SK-N-SH treated with all-trans-retinoic acid at 6 μM for 48 hours (cell line): ENCODE data around the gene BLOC1S4.

Source experiments
- ATAC-seq: fragments of 200-7000 bp; cut with Tn5 transposase; 3 replicates; pipeline ENCODE4 v1.9.1; 2020; ENCODE audit warnings: mild to moderate bottlenecking, moderate library complexity
- ARNTL ChIP-seq: fragments of 450-650 bp; formaldehyde crosslinking; IDR thresholded peaks from 2 replicates; pipeline ENCODE4 v1.5.0; 2020; ENCODE audit warnings: low read depth, mild to moderate bottlenecking, moderate library complexity, borderline replicate concordance
- BACH2 ChIP-seq: fragments of 250-450 bp; sonication (Bioruptor Pico); IDR thresholded peaks from 2 replicates; pipeline ENCODE4 v1.9.0; 2021; ENCODE audit warnings: mild to moderate bottlenecking, borderline replicate concordance
- CREB5 ChIP-seq: fragments of 250-450 bp; sonication (Bioruptor Pico); IDR thresholded peaks from 2 replicates; pipeline ENCODE4 v1.5.1; 2020; ENCODE audit warnings: low read depth, mild to moderate bottlenecking, moderate library complexity
- CSDC2 ChIP-seq: fragments of 250-450 bp; sonication (Bioruptor Pico); IDR thresholded peaks from 2 replicates; pipeline ENCODE4 v1.5.0; 2020; ENCODE audit warnings: mild to moderate bottlenecking, moderate library complexity
- CSRNP3 ChIP-seq: fragments of 250-450 bp; sonication (Bioruptor Pico); IDR thresholded peaks from 2 replicates; pipeline ENCODE4 v1.5.1; 2021; ENCODE audit warnings: mild to moderate bottlenecking, moderate library complexity
- ESRRG ChIP-seq: fragments of 250-450 bp; sonication (Bioruptor Pico); IDR thresholded peaks from 2 replicates; pipeline ENCODE4 v1.6.1; 2021; ENCODE audit warnings: mild to moderate bottlenecking
- GLIS3 ChIP-seq: fragments of 250-450 bp; sonication (Bioruptor Pico); IDR thresholded peaks from 2 replicates; pipeline ENCODE4 v1.5.0; 2020; ENCODE audit warnings: mild to moderate bottlenecking, moderate library complexity
- ISL1 ChIP-seq: fragments of 250-450 bp; sonication (Bioruptor Pico); IDR thresholded peaks from 2 replicates; pipeline ENCODE4 v2.1.2; 2022; ENCODE audit warnings: mild to moderate bottlenecking, moderate library complexity
- OSR1 ChIP-seq: fragments of 250-450 bp; sonication (Bioruptor Pico); IDR thresholded peaks from 2 replicates; pipeline ENCODE4 v1.8.0; 2022; ENCODE audit warnings: moderate library complexity, mild to moderate bottlenecking, inconsistent platforms
- PATZ1 ChIP-seq: fragments of 250-450 bp; sonication (Bioruptor Pico); IDR thresholded peaks from 2 replicates; pipeline ENCODE4 v1.8.0; 2020; ENCODE audit warnings: mild to moderate bottlenecking, moderate library complexity, borderline replicate concordance
- POU6F1 ChIP-seq: fragments of 250-450 bp; sonication (Bioruptor Pico); IDR thresholded peaks from 2 replicates; pipeline ENCODE4 v1.8.0; 2021; ENCODE audit warnings: low read depth, mild to moderate bottlenecking, moderate library complexity, borderline replicate concordance
- PPARA ChIP-seq: fragments of 250-450 bp; sonication (Bioruptor Pico); IDR thresholded peaks from 2 replicates; pipeline ENCODE4 v1.5.0; 2020; ENCODE audit warnings: mild to moderate bottlenecking, borderline replicate concordance
- RARB ChIP-seq: fragments of 250-450 bp; sonication (Bioruptor Pico); IDR thresholded peaks from 2 replicates; pipeline ENCODE4 v1.8.0; 2021; ENCODE audit warnings: mild to moderate bottlenecking, moderate library complexity
- SNAI2 ChIP-seq: fragments of 250-450 bp; sonication (Bioruptor Pico); IDR thresholded peaks from 2 replicates; pipeline ENCODE4 v1.5.0; 2020; ENCODE audit warnings: mild to moderate bottlenecking, moderate library complexity
- TCF4 ChIP-seq: fragments of 250-450 bp; sonication (Bioruptor Pico); IDR thresholded peaks from 2 replicates; pipeline ENCODE4 v1.8.0; 2021; ENCODE audit warnings: mild to moderate bottlenecking, moderate library complexity, borderline replicate concordance
- TOX ChIP-seq: fragments of 250-450 bp; sonication (Bioruptor Pico); IDR thresholded peaks from 2 replicates; pipeline ENCODE4 v1.8.0; 2021; ENCODE audit warnings: mild to moderate bottlenecking, moderate library complexity, borderline replicate concordance
- TSHZ2 ChIP-seq: fragments of 250-450 bp; sonication (Bioruptor Pico); IDR thresholded peaks from 2 replicates; pipeline ENCODE4 v1.5.0; 2020; ENCODE audit warnings: mild to moderate bottlenecking, moderate library complexity
- ZC3H10 ChIP-seq: fragments of 250-450 bp; sonication (Bioruptor Pico); IDR thresholded peaks from 2 replicates; pipeline ENCODE4 v1.5.1; 2021; ENCODE audit warnings: mild to moderate bottlenecking, moderate library complexity
- ZFP30 ChIP-seq: fragments of 450-650 bp; formaldehyde crosslinking; IDR thresholded peaks from 2 replicates; pipeline ENCODE4 v1.5.0; 2022; ENCODE audit warnings: mild to moderate bottlenecking, moderate library complexity
- ZNF565 ChIP-seq: fragments of 450-650 bp; formaldehyde crosslinking; conservative IDR thresholded peaks from 2 replicates; pipeline ENCODE4 v1.5.0; 2020; ENCODE audit warnings: low read depth, mild to moderate bottlenecking, moderate library complexity
- ZNF70 ChIP-seq: fragments of 450-650 bp; formaldehyde crosslinking; IDR thresholded peaks from 2 replicates; pipeline ENCODE4 v1.5.0; 2020; ENCODE audit warnings: mild to moderate bottlenecking, moderate library complexity
- ZNF8 ChIP-seq: fragments of 450-650 bp; formaldehyde crosslinking; IDR thresholded peaks from 2 replicates; pipeline ENCODE4 v1.5.0; 2020; ENCODE audit warnings: mild to moderate bottlenecking, moderate library complexity

Gene BLOC1S4

GRCh38 chr4:6681191-6681590, 34.8 kb upstream of the BLOC1S4 start:
- ATAC-seq, result no peak
- no peak for TF ChIP-seq OSR1 (CRISPR knock-in tag)
- no peak for TF ChIP-seq PPARA (CRISPR knock-in tag)
- TF ChIP-seq ESRRG (CRISPR knock-in tag), result no peak
- TF ChIP-seq ISL1 (CRISPR knock-in tag), result no peak
- TF ChIP-seq TSHZ2 (CRISPR knock-in tag), result no peak
- TF ChIP-seq CSDC2 (CRISPR knock-in tag), result no peak
- TF ChIP-seq GLIS3, result no peak
- no peak for TF ChIP-seq ZFP30
- no peak for TF ChIP-seq ZNF8 (CRISPR knock-in tag)
- no peak for TF ChIP-seq ZNF565 (CRISPR knock-in tag)
- TF ChIP-seq TCF4 (CRISPR knock-in tag), result no peak
- TF ChIP-seq RARB, result no peak
- no peak for TF ChIP-seq SNAI2 (CRISPR knock-in tag)
- no peak for TF ChIP-seq ARNTL
- TF ChIP-seq ZNF70 (CRISPR knock-in tag), result no peak
- TF ChIP-seq POU6F1 (CRISPR knock-in tag), result no peak
- TF ChIP-seq BACH2, result no peak
- TF ChIP-seq ZC3H10 (CRISPR knock-in tag), result no peak
- no peak for TF ChIP-seq PATZ1
- TF ChIP-seq TOX, result no peak
- TF ChIP-seq, all 23 proteins: peak for 0

- TF ChIP-seq BACH2 (no peak), ZNF565 (CRISPR knock-in tag) (no peak), TSHZ2 (CRISPR knock-in tag) (no peak), ZFP30 (no peak), ESRRG (CRISPR knock-in tag) (no peak), GLIS3 (no peak), POU6F1 (CRISPR knock-in tag) (no peak), OSR1 (CRISPR knock-in tag) (no peak), ISL1 (CRISPR knock-in tag) (no peak), ZC3H10 (CRISPR knock-in tag) (no peak), ZNF70 (CRISPR knock-in tag) (no peak), TOX (no peak), ARNTL (no peak), SNAI2 (CRISPR knock-in tag) (no peak), PATZ1 (no peak), CSRNP3 (no peak), TCF4 (CRISPR knock-in tag) (no peak), CREB5 (CRISPR knock-in tag) (no peak)
- ATAC-seq, result no peak
Observed at GRCh38 chr4:6682862-6683590, 32.9 kb upstream of the BLOC1S4 start.
